GM18951 (cell line): ENCODE results near the gene SNX7.

Experiments
- POLR2A ChIP-seq: IDR thresholded peaks from 4 replicates; pipeline ENCODE4 v1.6.1; 2011; ENCODE audit warnings: mild to moderate bottlenecking; ENCODE audit not compliant: insufficient read length, insufficient read depth; ENCODE audit errors: extremely low read depth
- in situ Hi-C: fragments of 300-500 bp; cut with MboI; formaldehyde crosslinking; loops from one replicate; pipeline ENCODE4 v1.12.0; 2022; ENCODE audit warnings: low sequenced_read_pairs, mixed read lengths, inconsistent platforms; ENCODE audit not compliant: unreplicated experiment

SNX7 gene

GRCh38 chr1:98706173-98706843 is 44.8 kb downstream of the SNX7 start:
- no peak for TF ChIP-seq POLR2A
- in situ Hi-C loops: no loop called here

GRCh38 chr1:98707556-98707955 is 46.0 kb downstream of the SNX7 start:
- in situ Hi-C loops: no loop called here
- no peak for TF ChIP-seq POLR2A

- TF ChIP-seq POLR2A: no peak
- in situ Hi-C loops: no loop called here
Observed at GRCh38 chr1:98709906-98710305, 48.4 kb downstream of the SNX7 start.

- in situ Hi-C loops: no loop called here
- no peak for TF ChIP-seq POLR2A
Observed at GRCh38 chr1:98723574-98723973, 62.1 kb downstream of the SNX7 start.

GRCh38 chr1:98732985-98733781 is 71.7 kb downstream of the SNX7 start:
- TF ChIP-seq POLR2A: no peak
- in situ Hi-C loops: no loop called here

GRCh38 chr1:98733782-98734112 is 72.2 kb downstream of the SNX7 start:
- TF ChIP-seq POLR2A: no peak
- in situ Hi-C loops: no loop called here

- no peak for TF ChIP-seq POLR2A
- in situ Hi-C loops: no loop called here
Observed at GRCh38 chr1:98735756-98736155, 74.2 kb downstream of the SNX7 start.

- in situ Hi-C loops: no loop called here
Observed at GRCh38 chr1:98737835-98738234, 76.3 kb downstream of the SNX7 start.

GRCh38 chr1:98739762-98740161 is 78.2 kb downstream of the SNX7 start:
- in situ Hi-C loops: no loop called here

More at GRCh38 chr1:98737835-98738234, 76.3 kb downstream of the SNX7 start:
- TF ChIP-seq POLR2A: no peak

GRCh38 chr1:98741164-98741563 is 79.6 kb downstream of the SNX7 start:
- no peak for TF ChIP-seq POLR2A
- in situ Hi-C loops: no loop called here

More at GRCh38 chr1:98739762-98740161, 78.2 kb downstream of the SNX7 start:
- no peak for TF ChIP-seq POLR2A

GRCh38 chr1:98749152-98749756 is 87.7 kb downstream of the SNX7 start:
- no peak for TF ChIP-seq POLR2A
- in situ Hi-C loops: no loop called here

- in situ Hi-C loops: no loop called here
- TF ChIP-seq POLR2A: no peak
Observed at GRCh38 chr1:98754176-98754575, 92.7 kb downstream of the SNX7 start.

- no peak for TF ChIP-seq POLR2A
- in situ Hi-C loops: no loop called here
Observed at GRCh38 chr1:98761219-98761865, 99.8 kb downstream of the SNX7 start.
